ENCODE results near the gene GNA12.

The GNA12 gene

DNA sequence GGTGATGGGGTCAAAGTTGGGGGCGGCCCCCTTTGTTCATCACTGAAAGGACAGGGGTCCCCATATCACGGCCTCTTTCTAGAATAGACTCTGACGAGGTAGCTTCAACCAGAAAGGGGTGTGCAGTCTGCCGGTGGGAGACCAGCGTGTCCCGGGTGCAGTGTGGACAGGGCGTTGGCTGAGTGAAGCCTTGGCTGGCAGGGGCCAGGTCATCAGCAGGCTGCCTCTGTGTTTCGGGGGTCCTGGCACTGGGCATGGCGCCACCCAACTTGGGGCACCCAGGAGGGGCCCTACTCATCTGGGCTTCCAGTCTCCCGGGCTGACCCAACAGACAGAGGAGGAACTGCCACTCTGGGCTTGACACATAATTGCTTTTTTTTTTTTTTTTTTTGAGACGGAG lies 159.6 kb downstream of the GNA12 start:
- Histone ChIP-seq H2AK5ac (ENCODE audit: low read depth, low read length) (peak overlapping the region; percentile 89), H4K91ac (ENCODE audit: low read depth, low read length, poor library complexity) (no peak overlapping the region), H2BK120ac (ENCODE audit: low read depth, low read length) (no peak overlapping the region), H4K8ac (ENCODE audit: low read depth, low read length) (no peak overlapping the region), H3K36me3 (replicated peaks in 1 of 2; ENCODE audit: control insufficient read depth in 2 of 2, insufficient read depth in 2 of 2, low read length in 2 of 2) (no peaks in the 10 kb centered on the region), H3K27me3 (ENCODE audit: control insufficient read depth in 3 of 3, insufficient read depth in 3 of 3, low read depth in 1 of 3, low read length in 3 of 3) (peaks cover 15 to 35% (median 26%) of the 10 kb centered on the region in 3 experiments), H3K9me3 (replicated peaks in 1 of 2; ENCODE audit: control insufficient read depth in 2 of 2, insufficient read depth in 1 of 2, low read depth in 1 of 2, low read length in 2 of 2) (peaks cover 0 to 10% of the 10 kb centered on the region in 2 donors), H3K27ac (replicated peaks; ENCODE audit: low read length) (no peak overlapping the region), H2BK15ac (ENCODE audit: low read length) (no peak overlapping the region), H3K14ac (ENCODE audit: low read length) (no peak overlapping the region), H2AFZ (ENCODE audit: low read length) (no peak overlapping the region), H3K4me1 (ENCODE audit: control insufficient read depth in 2 of 2, insufficient read depth in 1 of 2, low read depth in 1 of 2, low read length in 2 of 2) (peaks cover 6 to 16% of the 10 kb centered on the region in 2 donors), H3K4ac (ENCODE audit: low read length) (no peak overlapping the region), H2BK12ac (ENCODE audit: low read length) (no peak overlapping the region), H3K23ac (ENCODE audit: low read depth, low read length, poor library complexity) (no peak overlapping the region), H3K4me3 (ENCODE audit: low read length in 2 of 2) (peak overlapping the region in 1 of 2 donors; percentile 45), H3K4me2 (ENCODE audit: insufficient read depth, low read length, poor library complexity, severe bottlenecking) (no peak overlapping the region), H2BK5ac (ENCODE audit: low read length) (no peak overlapping the region), H3K79me1 (ENCODE audit: low read depth, low read length) (no peaks in the 10 kb centered on the region), H3K18ac (ENCODE audit: low read length) (no peak overlapping the region), H3K9ac (ENCODE audit: low read depth, low read length, poor library complexity) (no peak overlapping the region)
- DNase-seq (ENCODE audit: low spot score), result no peak
- WGBS, 2 donors (ENCODE audit: extremely low coverage in 2 of 2, insufficient read length in 2 of 2, insufficient replicate concordance in 1 of 2), result no CpG with 5 or more reads among the region's 11 CpGs

DNA sequence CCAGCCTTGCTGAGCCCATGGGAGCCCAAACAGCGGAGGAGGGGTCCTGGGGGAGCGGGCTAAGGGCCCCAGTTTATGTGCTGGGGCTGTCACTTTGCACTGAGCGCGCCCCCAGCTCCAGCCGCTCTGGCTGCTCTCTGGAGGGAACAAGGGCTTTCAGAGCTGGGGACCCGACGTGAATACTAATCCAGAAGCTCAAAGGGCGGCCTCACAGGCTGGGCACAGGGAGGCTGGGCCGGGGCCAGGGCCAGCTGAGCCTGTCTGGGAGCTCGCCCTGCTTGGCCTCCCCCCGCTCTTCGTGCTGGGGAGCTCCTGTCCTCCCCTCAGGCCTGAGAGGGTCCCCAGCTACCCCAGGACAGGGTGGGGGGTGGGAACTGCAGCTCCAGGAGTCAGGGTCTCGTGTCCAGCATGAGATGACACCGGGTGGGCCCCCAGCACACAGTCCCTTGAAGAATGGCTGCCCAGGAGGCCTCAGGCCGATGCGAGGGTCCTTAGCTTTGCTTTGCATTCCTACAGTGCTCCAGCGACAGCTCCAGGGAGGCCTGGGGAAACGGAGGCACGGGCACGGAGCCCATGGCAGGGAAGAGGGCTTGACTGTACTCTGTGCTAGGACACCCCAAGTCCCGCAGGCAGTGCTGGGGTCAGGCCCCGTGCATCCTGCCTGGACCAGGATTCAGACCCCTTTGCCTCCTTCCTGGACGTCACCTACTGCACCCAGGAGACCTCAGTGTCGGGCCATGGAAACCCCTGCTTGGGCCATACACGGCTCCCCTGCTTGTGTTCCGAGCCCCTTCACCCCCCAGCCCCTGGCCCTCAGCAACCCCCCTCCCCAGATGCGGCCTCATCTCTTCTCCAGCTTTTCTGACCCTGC lies 161.9 kb downstream of the GNA12 start:
- peak overlapping the region; percentile 91 for H2AFZ ChIP-seq (ENCODE audit: low read length)
- H3K18ac ChIP-seq (ENCODE audit: low read length), result peak overlapping the region; percentile 83
- no peak overlapping the region for H3K27ac ChIP-seq (replicated peaks; ENCODE audit: low read length)
- no peak overlapping the region for H4K8ac ChIP-seq (ENCODE audit: low read depth, low read length)
- H3K23ac ChIP-seq (ENCODE audit: low read depth, low read length, poor library complexity), result peak overlapping the region; percentile 85
- H2BK12ac ChIP-seq (ENCODE audit: low read length), result peak overlapping the region; percentile 84
- peak overlapping the region; percentile 84 for H3K4ac ChIP-seq (ENCODE audit: low read length)
- H4K91ac ChIP-seq (ENCODE audit: low read depth, low read length, poor library complexity), result peak overlapping the region; percentile 79
- no peaks in the 10 kb centered on the region for H3K36me3 ChIP-seq (replicated peaks in 1 of 2; ENCODE audit: control insufficient read depth in 2 of 2, insufficient read depth in 2 of 2, low read length in 2 of 2)
- WGBS, 2 donors (ENCODE audit: extremely low coverage in 2 of 2, insufficient read length in 2 of 2, insufficient replicate concordance in 1 of 2), result no CpG with 5 or more reads among the region's 27 CpGs
- peak overlapping the region; percentile 72 for H2BK120ac ChIP-seq (ENCODE audit: low read depth, low read length)
- H3K27me3 ChIP-seq (ENCODE audit: control insufficient read depth in 3 of 3, insufficient read depth in 3 of 3, low read depth in 1 of 3, low read length in 3 of 3), result peaks cover 0 to 13% (median 2%) of the 10 kb centered on the region in 3 experiments
- peak overlapping the region; percentile 54 for H2BK5ac ChIP-seq (ENCODE audit: low read length)
- DNase-seq (ENCODE audit: low spot score), result no peak
- peaks cover 0 to 10% of the 10 kb centered on the region in 2 donors for H3K9me3 ChIP-seq (replicated peaks in 1 of 2; ENCODE audit: control insufficient read depth in 2 of 2, insufficient read depth in 1 of 2, low read depth in 1 of 2, low read length in 2 of 2)
- no peaks in the 10 kb centered on the region for H3K79me1 ChIP-seq (ENCODE audit: low read depth, low read length)
- peak overlapping the region; percentile 70 for H2AK5ac ChIP-seq (ENCODE audit: low read depth, low read length)
- peak overlapping the region; percentile 50 for H3K9ac ChIP-seq (ENCODE audit: low read depth, low read length, poor library complexity)
- H2BK15ac ChIP-seq (ENCODE audit: low read length), result peak overlapping the region; percentile 81
- H3K4me3 ChIP-seq (ENCODE audit: low read length in 2 of 2), result no peak overlapping the region
- peaks cover 0 to 9% of the 10 kb centered on the region in 2 donors for H3K4me1 ChIP-seq (ENCODE audit: control insufficient read depth in 2 of 2, insufficient read depth in 1 of 2, low read depth in 1 of 2, low read length in 2 of 2)
- no peak overlapping the region for H3K14ac ChIP-seq (ENCODE audit: low read length)
- no peak overlapping the region for H3K4me2 ChIP-seq (ENCODE audit: insufficient read depth, low read length, poor library complexity, severe bottlenecking)

DNA sequence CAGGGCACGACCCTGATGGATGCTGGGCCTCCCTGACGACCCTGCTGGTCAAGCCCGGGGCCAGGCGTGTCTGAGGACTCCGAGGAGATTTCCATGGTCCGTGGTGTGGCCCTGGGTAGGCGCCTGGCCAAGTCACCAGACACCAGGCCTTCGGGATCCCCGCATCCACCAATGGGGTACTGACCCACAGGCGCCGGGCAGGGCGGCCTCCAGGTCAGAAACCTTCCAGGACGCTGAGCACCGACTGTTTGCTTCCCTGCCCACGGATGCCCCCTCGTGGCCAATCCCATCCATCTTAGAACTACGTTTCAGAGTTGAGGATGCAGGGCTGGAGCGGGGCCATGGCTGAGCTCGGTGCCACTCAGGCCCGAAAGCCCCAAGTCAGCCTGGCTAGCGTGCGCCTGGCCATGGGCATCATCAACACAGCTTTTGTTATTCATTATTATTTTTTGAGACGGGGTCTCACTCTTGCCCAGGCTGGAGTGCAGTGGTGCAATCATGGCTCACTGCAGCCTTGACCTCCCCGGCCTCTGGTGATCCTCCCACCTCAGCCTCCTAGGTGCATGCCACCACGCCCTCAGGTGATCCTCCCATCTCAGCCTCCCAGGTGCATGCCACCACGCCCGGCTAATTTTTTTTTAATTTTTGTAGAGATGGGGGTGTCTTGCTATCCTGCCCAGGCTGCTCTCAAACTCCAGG lies 163.2 kb downstream of the GNA12 start:
- peak overlapping the region; percentile 47 for H2BK12ac ChIP-seq (ENCODE audit: low read length)
- peak; percentile 62 for DNase-seq (ENCODE audit: low spot score)
- H3K79me1 ChIP-seq (ENCODE audit: low read depth, low read length), result no peaks in the 10 kb centered on the region
- H3K27ac ChIP-seq (replicated peaks; ENCODE audit: low read length), result no peak overlapping the region
- H4K91ac ChIP-seq (ENCODE audit: low read depth, low read length, poor library complexity), result no peak overlapping the region
- no peak overlapping the region for H3K4me2 ChIP-seq (ENCODE audit: insufficient read depth, low read length, poor library complexity, severe bottlenecking)
- H4K8ac ChIP-seq (ENCODE audit: low read depth, low read length), result no peak overlapping the region
- H3K36me3 ChIP-seq (replicated peaks in 1 of 2; ENCODE audit: control insufficient read depth in 2 of 2, insufficient read depth in 2 of 2, low read length in 2 of 2), result no peaks in the 10 kb centered on the region
- H3K27me3 ChIP-seq (ENCODE audit: control insufficient read depth in 3 of 3, insufficient read depth in 3 of 3, low read depth in 1 of 3, low read length in 3 of 3), result peaks cover 0 to 3% (median 0%) of the 10 kb centered on the region in 3 experiments
- H3K4ac ChIP-seq (ENCODE audit: low read length), result no peak overlapping the region
- H3K9ac ChIP-seq (ENCODE audit: low read depth, low read length, poor library complexity), result no peak overlapping the region
- no peak overlapping the region for H3K14ac ChIP-seq (ENCODE audit: low read length)
- peak overlapping the region; percentile 49 for H2BK15ac ChIP-seq (ENCODE audit: low read length)
- H3K4me1 ChIP-seq (ENCODE audit: control insufficient read depth in 2 of 2, insufficient read depth in 1 of 2, low read depth in 1 of 2, low read length in 2 of 2), result peaks cover 0 to 9% of the 10 kb centered on the region in 2 donors
- peak overlapping the region; percentile 74 for H2BK120ac ChIP-seq (ENCODE audit: low read depth, low read length)
- no CpG with 5 or more reads among the region's 27 CpGs for WGBS, 2 donors (ENCODE audit: extremely low coverage in 2 of 2, insufficient read length in 2 of 2, insufficient replicate concordance in 1 of 2)
- peak overlapping the region; percentile 65 for H3K23ac ChIP-seq (ENCODE audit: low read depth, low read length, poor library complexity)
- no peak overlapping the region for H2BK5ac ChIP-seq (ENCODE audit: low read length)
- peak overlapping the region; percentile 35 for H2AFZ ChIP-seq (ENCODE audit: low read length)
- H3K4me3 ChIP-seq (ENCODE audit: low read length in 2 of 2), result no peak overlapping the region
- H2AK5ac ChIP-seq (ENCODE audit: low read depth, low read length), result peak overlapping the region; percentile 95
- H3K18ac ChIP-seq (ENCODE audit: low read length), result peak overlapping the region; percentile 86
- peaks cover 0 to 10% of the 10 kb centered on the region in 2 donors for H3K9me3 ChIP-seq (replicated peaks in 1 of 2; ENCODE audit: control insufficient read depth in 2 of 2, insufficient read depth in 1 of 2, low read depth in 1 of 2, low read length in 2 of 2)

DNA sequence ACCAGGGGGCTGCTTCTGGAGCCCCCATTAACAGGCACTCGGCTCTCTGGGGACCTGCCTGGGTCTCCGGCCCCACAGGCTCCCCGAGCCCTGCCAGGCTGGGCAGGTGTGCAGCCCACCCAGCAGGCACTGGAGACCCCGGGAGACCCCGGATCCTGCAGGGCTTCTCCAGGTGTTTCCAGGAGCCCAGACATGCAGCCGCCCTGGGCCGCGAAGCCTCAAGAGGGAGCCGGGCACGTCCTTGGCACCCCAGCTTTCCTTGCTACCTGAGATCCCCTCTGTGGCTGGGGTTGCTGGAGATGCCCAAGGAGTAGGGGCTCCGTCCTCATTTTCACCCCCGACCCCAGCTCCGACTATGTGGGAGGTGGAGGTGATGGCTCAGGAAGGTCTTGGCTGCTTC lies 163.9 kb downstream of the GNA12 start:
- Histone ChIP-seq H3K9ac (ENCODE audit: low read depth, low read length, poor library complexity) (no peak overlapping the region), H3K4me3 (ENCODE audit: low read length in 2 of 2) (peak overlapping the region in 1 of 2 donors; percentile 52), H3K27ac (replicated peaks; ENCODE audit: low read length) (no peak overlapping the region), H2BK15ac (ENCODE audit: low read length) (peak overlapping the region; percentile 38), H3K14ac (ENCODE audit: low read length) (no peak overlapping the region), H2BK12ac (ENCODE audit: low read length) (peak overlapping the region; percentile 47), H3K27me3 (ENCODE audit: control insufficient read depth in 3 of 3, insufficient read depth in 3 of 3, low read depth in 1 of 3, low read length in 3 of 3) (no peaks in the 10 kb centered on the region), H3K4me2 (ENCODE audit: insufficient read depth, low read length, poor library complexity, severe bottlenecking) (no peak overlapping the region), H3K36me3 (replicated peaks in 1 of 2; ENCODE audit: control insufficient read depth in 2 of 2, insufficient read depth in 2 of 2, low read length in 2 of 2) (no peaks in the 10 kb centered on the region), H3K4ac (ENCODE audit: low read length) (no peak overlapping the region), H2AK5ac (ENCODE audit: low read depth, low read length) (peak overlapping the region; percentile 95), H3K9me3 (replicated peaks in 1 of 2; ENCODE audit: control insufficient read depth in 2 of 2, insufficient read depth in 1 of 2, low read depth in 1 of 2, low read length in 2 of 2) (peaks cover 2 to 10% of the 10 kb centered on the region in 2 donors), H3K4me1 (ENCODE audit: control insufficient read depth in 2 of 2, insufficient read depth in 1 of 2, low read depth in 1 of 2, low read length in 2 of 2) (peaks cover 0 to 9% of the 10 kb centered on the region in 2 donors), H4K8ac (ENCODE audit: low read depth, low read length) (no peak overlapping the region), H2BK120ac (ENCODE audit: low read depth, low read length) (peak overlapping the region; percentile 74), H2AFZ (ENCODE audit: low read length) (no peak overlapping the region), H3K79me1 (ENCODE audit: low read depth, low read length) (no peaks in the 10 kb centered on the region), H2BK5ac (ENCODE audit: low read length) (peak overlapping the region; percentile 88), H4K91ac (ENCODE audit: low read depth, low read length, poor library complexity) (no peak overlapping the region), H3K18ac (ENCODE audit: low read length) (peak overlapping the region; percentile 86), H3K23ac (ENCODE audit: low read depth, low read length, poor library complexity) (no peak overlapping the region)
- WGBS, 2 donors (ENCODE audit: extremely low coverage in 2 of 2, insufficient read length in 2 of 2, insufficient replicate concordance in 1 of 2), result no CpG with 5 or more reads among the region's 13 CpGs
- no peak for DNase-seq (ENCODE audit: low spot score)

Data from neuronal stem cell (in vitro differentiated cells).